HG03571 (cell line): ENCODE data around the gene RHOF.
"Not testable (repeated sequence)": the region's sequence is repeated elsewhere in the genome, so short reads cannot be mapped to it uniquely, and the experiment has no call there.

Experiments
- ATAC-seq: cut with Tn5 transposase; IDR thresholded peaks from one replicate; pipeline ENCODE4 v1.9.1; 2021; ENCODE audit not compliant: unreplicated experiment

The RHOF gene

GRCh38 chr12:121750507-121750955, 43.0 kb downstream of the RHOF start:
- ATAC-seq: no peak

GRCh38 chr12:121749267-121749666, 44.2 kb downstream of the RHOF start:
- ATAC-seq: no peak

GRCh38 chr12:121748571-121749265, 44.8 kb downstream of the RHOF start:
- no peak for ATAC-seq

GRCh38 chr12:121748218-121748570, 45.3 kb downstream of the RHOF start:
- no peak for ATAC-seq

GRCh38 chr12:121745545-121745944, 47.9 kb downstream of the RHOF start:
- ATAC-seq: not testable (repeated sequence)

GRCh38 chr12:121741743-121742142, 51.7 kb downstream of the RHOF start:
- no peak for ATAC-seq

- ATAC-seq: no peak
Observed at GRCh38 chr12:121740847-121741246, 52.6 kb downstream of the RHOF start.

GRCh38 chr12:121738340-121738858, 55.1 kb downstream of the RHOF start:
- ATAC-seq: no peak

- no peak for ATAC-seq
Observed at GRCh38 chr12:121733849-121734248, 59.6 kb downstream of the RHOF start.

GRCh38 chr12:121731473-121731872, 62.0 kb downstream of the RHOF start:
- no peak for ATAC-seq

GRCh38 chr12:121729021-121729420, 64.5 kb downstream of the RHOF start:
- ATAC-seq: no peak
